ENCODE data around the gene MTFR1L.

MTFR1L gene

DNA sequence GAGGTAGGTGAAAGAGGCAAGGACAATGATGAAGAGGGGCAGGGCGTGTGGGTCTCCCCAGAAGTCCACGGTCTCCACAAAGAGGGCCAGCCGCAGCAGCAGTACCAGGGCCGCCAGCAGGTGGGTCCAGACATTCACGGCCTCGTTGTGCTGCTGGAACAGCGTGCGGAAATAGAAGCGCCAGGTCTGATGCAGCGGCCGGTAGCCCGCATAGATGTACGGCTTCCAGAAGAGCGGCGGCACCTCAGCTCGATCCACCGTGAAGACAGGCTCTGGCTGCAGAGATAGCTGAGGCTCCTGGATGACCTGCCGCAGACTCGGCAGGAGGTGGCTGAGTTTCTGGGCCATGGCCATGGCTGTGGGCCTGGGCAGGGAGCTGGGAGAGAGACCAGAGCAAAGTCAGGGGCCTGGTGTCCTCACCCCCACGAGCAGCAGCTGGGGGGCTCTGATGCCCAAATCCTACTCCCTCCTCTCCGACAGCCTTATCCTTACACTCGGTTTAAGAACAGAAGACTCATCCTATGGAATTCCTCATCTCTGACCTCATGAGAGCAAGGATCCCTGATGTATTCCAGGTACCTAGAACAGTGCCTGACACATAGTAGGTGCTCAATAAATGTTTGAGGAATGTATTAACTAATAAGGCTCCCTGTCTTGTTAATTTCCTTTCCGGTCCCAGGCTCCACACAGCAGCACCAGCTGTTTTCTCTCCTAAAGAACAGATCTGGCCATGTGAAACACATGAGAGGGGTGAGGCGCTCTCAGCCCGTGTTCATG, 43.9 kb downstream of the MTFR1L start:
- no peak for DNase-seq

DNA sequence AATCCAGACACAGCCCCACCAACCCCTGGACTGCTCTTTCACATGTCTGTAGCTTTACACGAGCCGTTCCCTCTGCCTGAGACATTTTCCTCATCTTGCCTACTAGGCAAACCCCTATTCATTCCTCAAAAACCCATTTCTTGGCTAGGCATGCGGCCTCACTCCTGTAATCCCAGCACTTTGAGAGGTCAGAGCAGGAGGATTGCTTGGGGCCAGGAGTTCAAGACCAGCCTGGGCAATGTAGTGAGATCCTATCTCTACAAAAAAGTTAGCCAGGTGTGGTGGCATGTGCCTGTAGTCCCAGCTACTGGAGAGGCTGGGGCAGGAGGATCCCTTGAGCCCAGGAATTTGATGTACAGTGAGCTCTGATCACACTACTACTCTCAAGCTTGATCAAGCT, 44.7 kb downstream of the MTFR1L start:
- no peak for DNase-seq

DNA sequence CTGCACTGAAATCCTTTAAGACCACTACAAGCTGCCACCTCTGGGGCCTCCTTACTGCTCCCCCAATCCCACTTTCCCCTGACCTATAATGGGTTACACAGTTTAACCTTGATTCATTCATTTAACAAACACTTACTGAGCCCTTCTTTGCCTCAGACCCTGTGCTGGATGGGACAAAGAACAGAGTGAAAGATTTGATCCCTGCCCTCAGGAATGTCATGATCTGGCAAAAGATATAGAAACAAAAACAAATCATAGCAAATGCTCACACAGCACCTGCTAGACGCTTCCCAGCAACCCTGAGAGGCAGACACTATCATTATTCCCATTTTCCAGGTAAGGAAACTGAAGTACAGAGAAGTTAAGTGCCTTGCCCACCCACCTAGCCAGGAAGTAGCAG, 46.5 kb downstream of the MTFR1L start:
- DNase-seq, result no peak

DNA sequence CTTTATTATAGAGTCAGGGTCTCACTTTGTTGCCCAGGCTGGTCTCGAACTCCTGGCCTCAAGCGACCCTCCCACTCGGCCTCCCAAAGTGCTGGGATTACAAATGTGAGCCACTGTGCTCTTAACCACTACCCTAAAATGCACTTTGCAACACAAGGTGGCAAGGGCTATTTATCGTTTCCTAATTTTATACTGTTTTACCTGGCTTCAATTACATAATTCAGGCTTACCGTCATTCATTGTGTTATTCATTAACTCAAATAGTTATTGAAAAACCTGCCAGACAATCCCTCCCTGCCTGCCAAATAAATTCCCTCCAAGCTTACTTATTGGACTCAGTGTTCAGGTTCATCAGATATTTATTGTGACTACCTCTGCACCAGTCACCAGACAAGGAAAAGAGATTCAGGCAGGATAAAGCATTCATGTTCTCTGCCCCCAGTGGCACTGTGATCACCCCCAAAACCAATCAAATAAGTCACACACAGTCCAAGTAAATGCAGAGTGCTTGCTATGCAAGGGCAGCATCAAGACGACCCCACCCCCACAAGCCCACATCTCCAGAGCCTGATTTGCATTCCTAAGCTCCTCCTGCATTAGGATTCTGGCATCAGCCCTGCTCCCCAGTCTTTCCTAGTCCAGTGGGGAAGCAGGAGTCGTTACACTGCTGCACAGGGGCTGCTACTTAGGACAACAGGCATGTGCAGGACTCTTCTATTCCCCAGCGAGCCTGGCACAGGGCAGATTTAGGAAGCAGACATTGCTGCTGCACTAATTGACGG, 47.6 kb downstream of the MTFR1L start:
- DNase-seq, result no peak

DNA sequence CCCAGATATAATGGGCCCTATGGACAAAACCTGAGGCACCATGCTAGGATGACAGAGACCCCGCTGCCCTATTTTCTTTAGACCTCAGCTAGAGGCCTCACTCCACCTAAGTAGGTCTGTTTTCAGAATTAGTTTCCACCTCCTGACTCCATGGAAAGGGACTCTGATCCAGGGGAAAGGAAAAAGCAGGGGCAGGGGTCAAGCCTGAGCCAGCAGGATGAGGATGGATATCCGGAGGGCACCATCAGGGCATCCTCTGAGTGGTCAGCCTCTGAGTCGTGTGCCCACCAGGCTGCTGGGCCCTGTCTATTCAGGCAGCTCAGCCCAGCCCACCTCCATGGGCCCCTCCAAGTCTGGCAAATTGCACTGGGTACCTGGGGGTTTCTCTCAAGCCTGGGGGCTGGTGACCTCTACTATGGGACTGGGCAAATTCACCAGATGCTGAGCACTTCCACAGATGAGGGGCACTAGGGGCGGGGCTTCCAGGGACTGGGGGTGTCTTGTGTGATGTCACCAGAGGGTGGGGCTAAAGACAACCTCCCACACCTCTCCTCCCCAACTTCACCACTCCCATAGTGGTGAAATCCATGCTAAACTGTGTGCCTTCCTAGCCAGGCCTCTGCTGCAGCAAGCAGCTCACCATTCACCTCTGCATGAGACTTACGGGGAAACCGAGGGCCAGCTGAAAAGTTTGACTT, 50.3 kb downstream of the MTFR1L start:
- DNase-seq, result no peak

DNA sequence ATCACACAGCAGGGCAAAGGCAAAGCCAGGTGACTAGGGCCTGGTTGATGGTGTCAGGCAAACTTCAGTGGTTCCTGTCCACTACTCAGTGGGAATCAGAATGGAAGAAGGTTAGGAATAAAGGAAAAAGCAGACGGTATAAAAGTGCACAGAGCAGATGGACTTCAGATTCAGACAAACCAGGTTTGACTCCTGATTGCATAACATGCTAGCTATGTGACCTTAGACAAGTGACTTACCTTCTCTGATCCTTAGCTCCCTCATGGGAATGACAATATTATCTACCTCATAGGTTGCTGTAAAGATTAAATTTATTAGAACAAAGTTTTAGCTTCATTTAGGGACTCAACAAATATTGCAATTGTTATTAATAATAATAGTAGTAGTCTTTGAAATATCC, 50.9 kb downstream of the MTFR1L start:
- no peak for DNase-seq

DNA sequence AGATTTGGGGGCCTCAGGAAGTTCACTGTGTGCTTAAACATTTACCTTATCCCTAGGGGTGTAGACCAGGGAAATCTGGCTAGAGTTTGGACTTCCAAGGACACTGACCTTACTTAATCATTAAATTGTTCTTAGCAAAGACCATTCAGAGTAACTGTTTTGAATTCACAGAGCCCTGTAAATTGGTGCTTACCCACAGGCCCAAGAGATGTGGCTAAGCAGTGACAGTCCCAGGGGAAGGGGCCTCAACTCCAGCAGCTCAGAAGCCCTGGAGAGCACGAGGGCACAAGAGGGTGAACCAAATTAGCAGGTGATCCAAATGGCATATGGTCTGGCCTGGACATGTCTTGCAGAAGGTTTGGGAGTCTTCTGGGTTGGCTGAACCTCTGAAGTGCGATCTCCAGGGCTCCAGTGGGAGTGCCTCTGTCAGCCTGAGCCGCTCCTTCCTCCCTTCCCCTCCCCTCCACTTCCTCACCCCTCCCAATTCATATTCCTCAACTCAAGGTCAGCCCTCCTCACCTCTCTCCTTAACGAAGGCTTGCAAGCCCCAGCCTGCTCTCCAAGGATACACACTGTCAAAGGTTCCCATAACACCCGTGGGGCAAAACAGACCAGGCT, 51.4 kb downstream of the MTFR1L start:
- no peak for DNase-seq

DNA sequence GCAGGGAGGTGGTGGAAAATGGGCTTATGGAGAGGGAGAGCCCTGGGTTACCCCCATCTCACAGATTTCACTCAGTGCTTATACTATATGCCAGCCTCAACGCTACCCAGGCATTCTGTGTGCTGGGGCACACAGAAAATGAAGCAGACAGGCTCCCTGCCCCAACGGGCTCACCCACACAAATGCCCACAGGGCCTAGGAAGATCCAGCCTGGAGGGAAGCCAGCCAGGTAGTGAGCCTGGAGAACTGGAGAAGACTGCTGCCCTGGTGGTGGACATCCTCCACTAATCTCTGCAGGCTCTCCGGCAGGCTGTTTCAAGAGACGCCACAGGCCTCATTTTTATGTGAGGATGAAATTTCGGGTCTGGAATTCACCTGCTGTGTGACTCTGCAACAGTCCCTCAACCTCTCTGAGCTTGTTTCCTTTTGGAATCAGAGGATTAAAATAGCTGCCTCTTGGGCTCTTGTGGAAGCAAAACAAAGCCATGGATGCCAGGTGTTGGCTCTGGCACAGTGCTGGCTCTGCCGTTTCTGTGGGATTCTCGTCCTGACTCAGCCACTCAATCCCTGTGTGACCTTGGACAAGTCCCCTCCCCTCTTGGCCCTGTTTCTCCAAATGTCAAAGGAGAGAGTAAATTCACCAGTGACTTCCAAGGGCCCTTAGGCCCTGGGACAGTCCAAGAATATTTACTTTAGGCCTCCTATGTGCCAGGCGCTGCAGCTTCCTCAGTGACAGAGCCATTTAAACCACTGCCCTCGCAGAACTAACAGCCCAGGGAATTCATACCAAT, 52.1 kb downstream of the MTFR1L start:
- DNase-seq, result no peak

DNA sequence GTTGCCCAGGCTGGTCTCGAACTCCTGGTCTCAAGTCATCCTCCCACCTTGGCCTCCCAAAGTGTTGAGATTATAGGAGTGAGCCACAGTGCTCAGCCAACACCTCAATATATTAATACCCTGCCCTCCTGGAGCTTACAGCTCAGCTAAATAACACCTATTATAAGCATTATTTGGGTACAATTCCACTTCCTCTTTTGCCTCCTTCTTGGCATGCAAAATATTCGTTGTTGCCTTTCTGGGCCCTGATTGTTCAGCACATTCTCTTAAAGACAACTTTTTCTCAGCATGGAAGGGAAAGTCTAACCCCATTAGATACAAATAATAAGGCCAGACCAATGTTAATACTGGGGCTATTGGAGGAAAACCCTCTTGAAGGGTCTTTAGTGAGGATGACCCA, 53.0 kb downstream of the MTFR1L start:
- no peak for DNase-seq

DNA sequence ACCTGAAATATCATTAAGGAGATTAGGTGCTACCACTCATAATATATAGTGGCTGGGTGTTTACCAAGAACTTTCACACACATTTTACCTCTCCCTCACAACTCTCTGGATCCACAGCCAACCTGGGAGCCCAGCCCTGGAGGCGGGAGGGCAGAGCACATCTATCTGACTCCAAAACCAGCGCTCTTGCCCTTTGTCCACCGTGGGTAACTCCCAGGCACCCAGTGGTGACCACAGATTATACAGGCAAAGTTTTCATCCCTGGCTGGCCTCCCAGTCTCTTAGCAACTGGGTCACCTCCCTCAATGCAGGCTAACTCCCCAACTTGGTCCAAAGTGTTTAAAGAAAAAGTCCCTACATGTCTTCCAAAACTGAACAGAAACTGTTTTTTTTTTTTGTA, 53.4 kb downstream of the MTFR1L start:
- DNase-seq, result no peak

DNA sequence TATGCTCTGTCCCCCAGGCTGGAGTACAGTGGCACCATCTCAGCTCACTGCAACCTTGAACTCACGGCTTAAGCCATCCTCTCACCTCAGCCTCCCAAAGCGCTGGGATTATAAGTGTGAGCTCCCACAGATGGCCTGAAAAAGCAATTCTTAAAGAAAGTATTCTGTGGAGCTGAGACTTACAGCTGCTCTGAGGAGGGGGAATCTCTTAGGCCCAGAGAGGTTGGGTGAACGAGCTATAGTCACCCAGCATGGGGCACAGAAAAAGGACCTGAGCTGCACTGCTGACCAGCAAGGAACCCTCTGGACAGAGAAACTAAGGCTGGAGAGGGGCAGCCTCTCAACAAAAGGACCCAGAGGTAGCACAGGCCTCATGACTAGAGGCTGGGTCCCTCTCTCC, 54.5 kb downstream of the MTFR1L start:
- no peak for DNase-seq

DNA sequence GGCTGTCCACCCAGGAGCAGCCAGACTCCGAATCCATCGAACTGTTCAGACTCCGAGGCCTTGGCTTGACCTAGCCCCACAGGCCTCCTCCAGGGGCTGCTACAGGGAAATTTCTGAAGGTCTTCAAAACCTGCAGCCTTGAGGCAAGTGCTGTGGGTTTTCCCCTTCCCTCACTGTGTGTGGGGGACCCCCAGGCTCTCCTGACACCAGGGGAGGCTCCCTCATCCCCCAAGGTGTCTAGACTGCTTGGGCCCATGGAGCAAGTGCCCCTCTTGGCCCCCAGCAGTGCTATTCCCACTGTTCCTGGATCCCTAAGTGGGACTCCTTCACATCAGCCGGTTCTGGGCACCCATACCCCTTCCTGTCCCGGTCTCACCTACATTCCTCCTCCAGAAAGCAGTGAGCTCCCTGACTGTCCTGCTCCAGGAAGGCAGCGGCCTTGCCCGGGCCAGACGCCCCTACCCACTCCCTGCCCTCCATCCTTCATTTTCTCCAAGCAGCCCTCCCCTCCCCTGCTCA, 54.9 kb downstream of the MTFR1L start:
- no peak for DNase-seq

DNA sequence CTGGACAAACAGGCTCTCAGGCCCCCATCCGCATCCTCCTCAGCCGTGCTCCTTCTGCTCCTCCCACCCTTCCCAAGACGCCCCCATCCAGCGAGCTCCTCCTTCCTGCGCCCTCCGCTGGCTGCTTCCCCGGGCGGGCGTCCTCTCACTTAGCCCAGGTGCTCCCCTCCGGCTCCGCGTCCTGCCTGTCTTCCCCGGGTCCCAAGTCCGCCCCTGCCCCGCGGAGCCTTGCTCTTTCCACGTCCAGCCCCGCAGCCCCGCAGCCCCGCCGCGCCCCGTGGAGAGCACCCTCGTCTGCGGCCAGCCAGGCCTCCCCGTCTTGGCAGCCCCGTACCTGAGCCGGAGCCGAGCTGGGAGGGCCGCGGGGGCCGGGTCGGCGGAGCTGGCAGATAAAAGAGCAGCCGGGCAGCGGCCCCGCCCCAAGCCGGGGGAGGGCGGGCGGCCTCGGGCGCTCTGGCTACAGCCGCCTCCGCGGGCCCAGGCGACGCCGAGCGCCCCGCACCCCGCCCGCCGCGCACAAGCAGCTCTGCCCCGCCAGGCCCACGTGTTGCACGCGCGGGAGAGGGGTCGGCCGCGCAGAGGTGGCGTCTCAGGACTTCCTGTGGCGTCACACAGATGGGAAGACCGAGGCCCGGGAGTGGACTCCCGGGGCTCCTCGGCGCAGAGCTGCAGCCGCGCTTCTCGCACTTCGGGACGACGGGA, 55.6 kb downstream of the MTFR1L start, which contains the start of gene PAQR7:
PAQR7 (minus strand) TSS at position 555 of the 702 bp plus-strand sequence. CDS start 11,869 bp downstream, outside the sequence.
- DNase-seq, result peak; percentile 42

DNA sequence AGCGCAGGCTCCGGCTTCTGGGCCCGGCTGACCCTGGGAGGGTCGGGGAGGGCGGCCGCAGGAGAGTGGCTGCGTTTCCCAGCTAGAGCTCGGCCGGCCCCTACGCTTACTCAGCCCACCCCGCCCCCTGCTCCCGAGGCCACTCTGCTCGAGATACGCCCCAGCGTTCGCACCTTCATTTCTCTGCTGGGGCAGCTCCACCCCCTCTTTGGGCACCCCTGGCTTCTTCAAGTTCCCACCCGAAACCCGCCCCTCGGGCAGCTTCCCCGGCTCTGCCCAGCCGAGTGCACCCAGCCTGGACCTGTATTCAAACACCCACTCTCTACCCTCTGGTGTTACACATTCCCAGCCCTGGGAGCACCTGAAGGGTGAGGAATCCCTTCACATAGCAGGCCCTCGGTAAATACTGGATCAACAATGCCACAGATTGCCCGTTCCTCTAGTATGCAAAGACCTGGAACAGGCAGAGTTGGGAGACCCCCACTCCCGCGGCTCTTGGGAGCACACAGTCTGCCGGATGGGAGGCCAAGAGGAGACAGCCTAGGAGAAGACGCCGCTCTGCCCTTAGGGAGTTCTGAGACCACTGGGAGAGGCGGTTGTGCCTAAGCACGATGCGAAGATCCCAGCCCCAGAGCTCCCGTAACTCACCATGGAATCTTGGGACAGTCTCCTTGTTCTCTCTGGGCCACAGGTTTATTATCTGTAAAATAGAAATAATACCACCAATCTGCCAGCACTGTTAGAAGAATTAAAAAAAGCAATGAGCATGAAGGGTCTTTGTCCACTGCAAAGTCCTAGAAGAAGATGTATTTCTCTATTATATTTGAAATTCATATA, 56.3 kb downstream of the MTFR1L start:
- DNase-seq, result no peak

DNA sequence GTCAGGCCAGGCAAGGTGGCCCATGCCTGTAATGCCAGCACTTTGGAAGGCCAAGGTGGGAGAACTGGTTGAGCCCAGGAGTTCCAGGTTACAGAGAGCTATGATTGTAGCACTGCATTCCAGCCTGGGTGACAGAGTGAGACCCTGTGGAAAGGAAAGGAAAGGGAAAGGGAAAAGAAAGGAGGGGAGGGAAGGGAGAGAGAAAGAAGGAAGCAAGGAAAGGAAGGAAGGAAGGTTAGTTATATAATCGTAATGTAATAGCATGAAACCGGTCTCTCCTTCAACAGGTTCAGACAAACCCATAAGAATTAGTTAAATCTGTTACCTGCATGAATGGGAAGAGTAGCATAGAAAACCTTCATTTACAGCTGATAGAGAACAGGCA, 56.9 kb downstream of the MTFR1L start:
- no peak for DNase-seq

DNA sequence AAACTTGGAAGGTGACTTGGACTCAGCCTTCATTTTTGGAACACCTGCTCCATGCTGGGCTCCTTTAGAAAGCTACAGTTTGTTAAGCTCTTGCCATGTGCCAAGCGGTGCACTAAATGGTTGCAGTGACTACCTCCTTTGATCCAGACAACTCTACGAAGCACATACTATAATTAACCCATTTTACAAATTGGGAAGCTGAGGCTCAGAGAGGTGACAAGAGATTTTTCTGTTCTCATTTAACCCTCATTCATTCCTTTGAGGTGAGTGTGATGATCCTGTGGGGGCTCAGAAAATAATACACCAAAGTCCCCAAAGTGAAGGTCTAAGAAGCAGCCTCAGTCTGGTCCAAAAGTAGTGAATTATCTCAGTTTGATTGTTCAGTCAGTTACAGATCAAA, 57.4 kb downstream of the MTFR1L start:
- DNase-seq, result no peak

DNA sequence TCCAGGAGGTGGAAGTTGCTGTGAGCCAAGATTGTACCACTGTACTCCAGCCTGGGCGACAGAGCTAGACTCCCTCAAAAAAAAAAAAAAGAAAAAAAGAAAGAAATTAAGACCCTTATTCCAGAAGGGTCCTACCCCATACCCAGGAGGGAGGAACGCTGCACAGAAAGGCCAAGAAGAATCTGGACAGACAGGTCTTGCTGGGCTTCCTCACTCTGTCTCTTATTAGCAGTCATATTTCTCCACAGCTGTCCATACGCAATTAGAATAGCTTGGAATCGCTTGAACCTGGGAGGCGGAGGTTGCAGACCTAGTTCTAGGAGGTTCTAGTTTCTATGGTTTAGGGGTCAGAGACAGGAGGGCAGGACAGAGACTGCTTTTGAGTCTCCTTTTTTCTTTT, 58.9 kb downstream of the MTFR1L start:
- no peak for DNase-seq

DNA sequence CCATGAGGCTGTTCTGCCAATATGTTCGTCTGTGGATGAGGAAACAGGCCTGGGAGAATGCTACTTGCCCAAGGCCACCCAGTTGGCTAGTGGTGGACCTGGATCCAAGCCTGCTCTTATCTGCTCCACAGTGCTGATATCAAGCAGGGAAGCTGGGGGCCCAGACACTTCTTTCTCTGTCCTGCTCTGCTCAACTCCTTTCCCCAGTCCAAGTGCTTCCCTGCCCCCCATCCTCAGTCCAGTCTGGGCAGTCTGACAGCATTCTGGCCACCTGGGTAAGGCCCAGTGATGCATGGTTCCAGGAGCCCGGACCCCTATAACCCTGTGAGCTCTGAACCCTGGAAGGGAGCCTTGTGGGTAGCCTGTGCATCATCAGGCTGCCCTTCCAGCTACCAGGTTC, 59.9 kb downstream of the MTFR1L start:
- DNase-seq, result no peak

DNA sequence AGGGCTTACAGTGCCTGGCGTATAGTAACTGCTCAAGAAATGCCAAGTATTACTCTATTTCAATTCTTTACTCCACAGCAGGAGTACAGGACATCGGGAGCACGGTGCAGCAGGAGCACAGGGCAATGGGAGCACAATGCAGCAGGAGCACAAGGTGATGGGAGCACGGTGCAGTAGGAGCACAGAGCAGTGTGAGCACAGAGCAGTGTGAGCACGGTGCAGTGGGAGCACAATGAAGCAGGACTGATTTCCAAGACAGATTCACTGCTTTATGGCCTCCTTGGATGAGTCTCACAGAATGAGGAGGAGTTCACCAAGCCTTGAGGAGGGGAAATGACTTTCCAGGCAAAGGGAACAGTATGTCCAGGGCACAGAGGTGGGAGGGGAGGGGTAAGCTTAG, 60.8 kb downstream of the MTFR1L start:
- no peak for DNase-seq

DNA sequence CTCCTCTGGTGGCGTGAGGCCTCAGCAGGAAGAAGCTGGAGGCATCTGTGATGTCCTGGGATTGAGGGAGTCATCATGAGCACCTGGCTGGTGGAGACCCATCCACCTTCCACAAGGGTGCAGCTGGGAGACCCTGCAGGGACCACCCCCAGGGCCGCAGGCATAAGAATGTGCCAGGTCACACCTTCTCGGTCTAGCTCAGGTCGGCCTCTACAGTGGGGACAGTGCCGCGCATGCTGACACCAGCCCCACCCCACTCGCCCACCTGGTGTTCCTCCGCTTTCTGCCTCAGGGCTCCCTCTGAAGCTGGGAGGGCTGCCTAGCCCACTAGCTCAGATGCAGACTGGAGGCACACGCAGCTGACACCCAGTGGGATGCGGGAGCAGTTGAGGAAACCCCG, 61.5 kb downstream of the MTFR1L start:
- no peak for DNase-seq

All from activated CD4-positive, alpha-beta T cell treated with anti-CD3 and anti-CD28 coated beads for 1 hour (primary cell).